Stimulated activated CD4-positive, alpha-beta T cell treated with anti-CD3 and anti-CD28 coated beads, Interleukin-4, amount 100 ng/mL, for 24 hours (primary cell): ENCODE data around the gene CTDSPL.
A peak's percentile ranks its signal among the peaks of the same experiment; 100 is the strongest.
"Not testable (repeated sequence)": the region's sequence is repeated elsewhere in the genome, so short reads cannot be mapped to it uniquely, and the experiment has no call there.

Experiments used
- DNase-seq: peaks from one replicate; pipeline ENCODE4 v3.0.0-alpha.2; 2020

The CTDSPL gene

GRCh38 chr3:37969596-37970100, 108.0 kb downstream of the CTDSPL start:
- DNase-seq: no peak

GRCh38 chr3:37970802-37971201, 109.1 kb downstream of the CTDSPL start:
- DNase-seq: no peak

- DNase-seq: no peak
These were observed 109.8 kb downstream of the CTDSPL start for GRCh38 chr3:37971467-37971866.

DNA sequence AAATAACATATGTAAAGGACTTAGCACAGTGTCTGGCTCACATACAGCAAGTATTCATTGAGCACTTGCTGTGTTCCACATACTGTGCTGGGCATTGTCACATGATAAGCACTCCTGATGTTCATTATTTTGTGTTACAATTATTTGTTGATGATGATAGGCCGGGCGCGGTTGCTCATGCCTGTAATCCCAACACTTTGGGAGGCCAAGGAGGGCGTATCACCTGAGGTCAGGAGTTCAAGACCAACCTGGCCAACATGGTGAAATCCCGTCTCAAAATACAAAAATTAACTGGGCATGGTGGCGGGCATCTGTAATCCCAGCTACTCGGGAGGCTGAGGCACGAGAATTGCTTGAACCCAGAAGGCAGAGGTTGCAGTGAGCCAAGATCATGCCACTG, 110.4 kb downstream of the CTDSPL start:
- DNase-seq: not testable (repeated sequence)

- no peak for DNase-seq
These were observed 111.8 kb downstream of the CTDSPL start for GRCh38 chr3:37973246-37974054.

- peak; percentile 74 for DNase-seq
These were observed 112.7 kb downstream of the CTDSPL start for GRCh38 chr3:37974121-37975083.

GRCh38 chr3:37979541-37980461, 118.1 kb downstream of the CTDSPL start:
- DNase-seq: no peak

GRCh38 chr3:37980462-37981347, 119.0 kb downstream of the CTDSPL start:
- DNase-seq: no peak

- no peak for DNase-seq
These were observed 119.6 kb downstream of the CTDSPL start for GRCh38 chr3:37981348-37981664.

GRCh38 chr3:37982331-37982730, 120.7 kb downstream of the CTDSPL start:
- no peak for DNase-seq

- no peak for DNase-seq
These were observed 122.4 kb downstream of the CTDSPL start for GRCh38 chr3:37984051-37984450.

DNA sequence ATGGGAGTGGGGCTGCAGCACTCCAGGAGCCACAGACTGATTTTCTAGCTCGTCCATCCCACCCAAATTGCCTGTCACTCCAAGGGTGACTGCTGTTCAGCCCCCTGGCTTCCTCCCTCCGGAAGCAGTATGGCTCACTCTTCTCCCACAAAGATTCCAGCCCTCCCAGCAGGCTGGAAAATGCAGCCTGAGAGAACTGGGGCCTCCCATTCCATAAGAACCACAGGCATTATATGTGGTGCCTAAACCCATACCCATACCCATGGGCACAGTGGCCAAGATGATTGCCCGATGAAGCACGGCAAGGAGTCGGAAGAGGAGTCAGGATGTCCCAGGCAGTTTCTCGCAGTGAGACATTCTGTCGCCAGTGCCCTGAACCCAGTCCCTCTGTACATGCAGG, 122.9 kb downstream of the CTDSPL start:
- no peak for DNase-seq

GRCh38 chr3:37985637-37986320, 124.1 kb downstream of the CTDSPL start:
- DNase-seq: no peak

DNA sequence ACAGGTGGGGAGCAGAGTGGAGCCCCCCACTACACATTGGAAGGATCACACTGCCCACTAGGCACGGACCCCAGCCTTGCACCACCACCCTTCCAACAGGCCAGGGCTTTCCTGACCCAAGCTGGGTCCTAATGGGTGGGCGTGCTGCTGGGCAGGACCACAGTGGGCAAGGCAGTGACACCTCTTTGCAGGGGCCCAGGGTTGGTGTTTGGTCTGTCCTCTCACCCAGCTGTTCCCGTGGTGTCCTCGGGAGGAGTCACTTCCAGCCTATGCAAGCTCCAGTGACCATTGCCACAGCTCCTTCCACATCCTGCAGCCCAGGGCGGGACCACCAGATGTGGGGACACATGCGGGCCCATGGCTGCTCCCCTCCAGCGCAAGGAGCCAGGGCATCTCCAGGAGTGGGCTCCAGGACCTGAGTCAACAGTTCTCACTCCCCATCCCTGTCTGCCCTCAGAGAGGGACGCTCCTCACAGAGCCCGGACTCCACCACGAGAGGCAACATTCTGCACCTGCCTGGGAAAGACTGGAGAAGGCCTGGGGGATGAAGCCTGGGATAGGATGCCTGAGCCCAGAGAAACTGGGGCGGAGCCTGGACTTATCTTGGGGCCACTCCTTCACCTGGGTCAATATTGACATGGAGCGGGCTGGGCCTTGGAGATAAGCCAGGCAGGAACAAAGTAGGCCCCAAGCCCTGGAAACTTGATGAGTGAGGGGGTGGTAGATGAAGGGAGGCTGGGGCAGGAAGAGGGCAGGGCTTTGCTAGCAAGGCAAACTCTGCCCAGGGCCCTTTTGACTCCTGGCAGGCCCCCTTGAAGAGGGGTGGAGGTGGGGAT, 125.0 kb downstream of the CTDSPL start:
- no peak for DNase-seq

DNA sequence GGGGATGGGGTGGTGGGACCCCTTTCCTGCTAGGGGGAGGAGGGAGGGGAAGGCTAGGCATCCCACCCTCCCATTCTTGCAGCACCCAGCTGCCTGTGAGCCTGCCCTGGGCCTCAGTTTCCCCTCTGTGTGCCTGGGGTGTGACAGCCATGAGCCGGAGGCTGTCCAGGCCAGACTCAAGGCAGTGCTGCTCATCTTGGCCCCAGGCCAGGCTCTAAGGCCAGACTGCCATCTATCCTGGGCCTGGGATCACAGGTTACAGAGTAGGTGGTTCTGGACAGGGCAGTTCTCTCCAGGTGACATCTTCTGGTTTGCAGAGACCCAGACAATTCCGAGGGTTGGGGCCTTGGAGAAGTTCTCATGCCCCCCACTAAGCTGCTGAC, 125.6 kb downstream of the CTDSPL start:
- DNase-seq: no peak

- DNase-seq: no peak
These were observed 126.1 kb downstream of the CTDSPL start for GRCh38 chr3:37987751-37988179.

- DNase-seq: not testable (repeated sequence)
These were observed 126.7 kb downstream of the CTDSPL start for GRCh38 chr3:37988376-37988775.

- no peak for DNase-seq
These were observed 127.3 kb downstream of the CTDSPL start for GRCh38 chr3:37988931-37989525.

GRCh38 chr3:37989821-37990480, 128.3 kb downstream of the CTDSPL start:
- DNase-seq: no peak
